Myocyte (in vitro differentiated cells): Measurements from ENCODE around the gene TRPM3. TPM values are rescaled to one million over a fixed set of nuclear protein-coding genes. Genes with fewer than 3 reads are reported as not detected.

Experiments used
- DNase-seq: peaks from one replicate; pipeline ENCODE4 v3.0.0-alpha.2; 2012; ENCODE audit warnings: low read depth
- microRNA counts: library from miRNA; unstranded; fragments of <30 nt; microRNA quantifications from one replicate; lab custom pipeline; 2016
- microRNA-seq: library from miRNA; unstranded; fragments of <30 nt; microRNA quantifications from one replicate; pipeline ENCODE4, GENCODE V29; 2016
- total RNA-seq: library from RNA; depleted of rRNA; stranded (reverse); fragments of >200 nt; gene quantifications from 2 replicates; pipeline ENCODE4 v1.2.3, GENCODE V29; 2014

TRPM3 gene
- total RNA-seq, 1 donor from 2014 or later = 0.45 TPM

GRCh38 chr9:70491426-70492318 is 629.7 kb downstream of the TRPM3 start:
- no peak for DNase-seq

DNA sequence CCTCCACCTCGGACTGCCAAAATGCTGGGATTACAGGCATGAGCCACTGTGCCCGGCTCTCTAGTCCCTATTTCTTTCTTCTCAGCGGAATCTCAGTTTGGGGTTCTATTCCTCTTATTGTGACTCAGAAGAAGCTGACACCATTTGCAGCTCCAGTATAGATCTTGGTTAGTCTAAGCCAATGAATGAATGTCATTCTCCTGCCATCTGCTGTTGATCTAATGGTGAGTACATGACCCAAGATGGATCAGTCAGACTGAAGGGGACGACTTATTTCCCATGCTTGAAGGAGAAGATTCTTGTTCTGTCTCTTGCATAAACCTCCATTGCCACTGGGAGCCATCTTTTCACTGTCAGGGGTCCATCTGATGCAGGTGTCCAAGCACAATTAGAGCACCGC is 630.9 kb downstream of the TRPM3 start:
- DNase-seq = no peak

DNA sequence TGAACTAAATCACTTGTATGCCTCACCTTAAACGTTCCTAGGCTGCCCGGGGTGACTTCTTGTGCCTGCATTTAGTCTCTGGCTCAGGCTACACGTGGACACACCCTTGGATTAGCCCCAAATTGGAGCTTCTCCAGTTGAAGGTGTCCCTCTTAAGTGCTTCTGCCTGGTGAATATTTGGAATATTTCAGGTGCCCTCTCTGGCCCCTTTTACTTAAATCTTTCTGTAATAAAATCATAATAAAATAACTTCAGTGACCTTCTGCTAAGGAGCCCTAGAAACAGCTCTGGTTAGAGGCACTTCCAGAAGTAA is 632.7 kb downstream of the TRPM3 start:
- no peak for DNase-seq

DNA sequence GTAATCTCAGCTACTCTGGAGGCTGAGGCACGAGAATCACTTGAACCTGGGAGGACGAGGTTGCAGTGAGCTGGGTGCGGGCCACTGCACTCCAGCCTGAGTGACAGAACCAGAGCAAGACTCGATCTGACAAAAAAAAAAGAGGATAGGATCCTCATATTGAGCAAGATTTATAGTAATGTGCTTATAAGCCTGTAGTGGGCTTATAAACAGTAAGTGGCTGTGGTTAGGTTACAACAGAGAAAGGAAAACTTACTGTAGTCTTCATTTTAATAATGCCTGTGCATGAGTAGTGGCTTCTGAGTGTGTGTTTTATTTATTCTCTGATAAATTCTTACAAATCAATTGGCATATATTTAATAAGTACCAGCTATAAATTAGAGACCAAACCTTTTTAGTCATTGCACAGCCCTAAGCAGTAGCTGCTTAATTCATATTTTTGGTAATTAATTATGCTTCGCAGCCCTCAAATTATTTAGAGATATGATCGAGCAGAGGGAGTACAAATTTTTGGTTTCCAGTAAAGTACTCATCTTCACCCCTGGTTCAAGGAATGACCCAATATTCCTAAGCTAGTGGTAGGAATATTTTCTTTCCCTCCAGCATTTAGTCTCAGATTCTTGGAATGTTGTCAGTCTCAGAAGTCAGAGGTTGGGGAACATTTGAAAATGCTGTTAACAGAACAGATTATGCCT is 633.2 kb downstream of the TRPM3 start:
- DNase-seq = no peak

DNA sequence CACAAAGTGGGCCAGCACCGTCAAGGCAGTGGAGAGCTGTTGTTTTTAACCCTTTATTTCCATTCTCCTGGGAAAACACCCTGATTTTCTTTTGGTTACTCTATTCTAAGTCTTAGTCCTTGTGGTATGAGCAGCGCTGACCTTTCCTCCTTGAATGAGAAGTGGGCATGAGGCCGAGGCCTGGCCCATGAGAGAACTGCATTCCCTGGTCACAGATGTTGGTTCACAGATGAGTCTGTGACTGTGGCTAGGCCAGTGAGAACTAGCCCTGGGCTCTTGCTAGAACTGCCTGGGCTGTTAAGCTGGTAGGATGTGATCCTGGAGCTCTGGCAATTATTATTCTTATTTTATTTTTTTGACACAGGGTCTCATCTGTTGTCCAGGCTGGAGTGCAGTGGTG is 635.3 kb downstream of the TRPM3 start:
- no peak for DNase-seq

- DNase-seq = no peak
These were observed 636.1 kb downstream of the TRPM3 start for GRCh38 chr9:70485273-70485858.

- peak; percentile 78 for DNase-seq
These were observed 636.9 kb downstream of the TRPM3 start for GRCh38 chr9:70484232-70485130.

- no peak for DNase-seq
These were observed 640.0 kb downstream of the TRPM3 start for GRCh38 chr9:70481471-70481870.

DNA sequence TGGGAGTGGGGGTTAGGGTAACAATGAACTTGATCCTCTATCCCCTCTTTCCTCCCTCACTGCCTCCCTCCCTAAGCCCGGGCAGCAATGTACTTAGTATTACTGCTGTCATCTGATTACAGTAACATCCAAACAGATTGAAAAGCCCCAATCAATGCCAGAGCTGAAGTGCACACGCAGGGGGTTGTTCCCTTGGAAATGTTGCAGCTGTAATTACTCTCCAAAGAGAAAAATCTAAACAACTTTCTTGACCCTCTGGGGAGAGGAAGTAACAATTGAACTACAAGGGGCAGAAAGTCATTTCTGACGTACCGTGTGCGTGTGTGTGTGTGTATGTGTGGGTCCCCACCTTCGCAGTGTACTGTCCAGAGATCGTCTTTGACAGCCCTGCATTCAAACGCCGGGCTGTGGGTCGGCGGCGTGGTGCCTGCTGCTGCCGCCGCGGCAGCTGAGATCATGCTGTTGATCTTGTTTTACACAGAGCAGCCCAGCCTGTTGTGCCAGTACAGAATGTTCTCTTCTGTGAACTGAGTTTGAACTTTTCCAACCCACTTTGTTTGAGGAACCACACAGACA is 640.9 kb downstream of the TRPM3 start:
- peak; percentile 70 for DNase-seq

- DNase-seq = peak; percentile 43
These were observed 641.5 kb downstream of the TRPM3 start for GRCh38 chr9:70479880-70480291.

MicroRNA genes within 50 kb of the gene (microRNA counts, 767-probe panel; counts per million panel counts)
- microRNA hsa-miR-204-5p (lab: Ali Mortazavi, UCI) = 9,580 counts per million, percentile 33 among the panel's probes with 10 or more counts

Small RNA genes lying within 50 kb of the gene (microRNA-seq; reads per million reads assigned to microRNA genes)
- 281 reads per million, percentile 67 among the genes with 10 or more reads in this experiment for gene MIR204
